Fibroblast of skin of left biceps (primary cell): ENCODE results near the gene FRYL.
"Not testable (repeated sequence)": the region's sequence is repeated elsewhere in the genome, so short reads cannot be mapped to it uniquely, and the experiment has no call there.

Experiments used
- DNase-seq, 2 experiments: peaks; one replicate each; pipeline ENCODE4 v3.0.0-alpha.2; 2013; ENCODE audit warnings: low read depth in 2 of 2

The FRYL gene

GRCh38 chr4:48664938-48665337 lies 115.1 kb downstream of the FRYL start:
- no peak for DNase-seq

- DNase-seq: no peak
Observed at GRCh38 chr4:48661391-48661790, 118.7 kb downstream of the FRYL start.

GRCh38 chr4:48660347-48660746 lies 119.7 kb downstream of the FRYL start:
- DNase-seq: no peak

DNA sequence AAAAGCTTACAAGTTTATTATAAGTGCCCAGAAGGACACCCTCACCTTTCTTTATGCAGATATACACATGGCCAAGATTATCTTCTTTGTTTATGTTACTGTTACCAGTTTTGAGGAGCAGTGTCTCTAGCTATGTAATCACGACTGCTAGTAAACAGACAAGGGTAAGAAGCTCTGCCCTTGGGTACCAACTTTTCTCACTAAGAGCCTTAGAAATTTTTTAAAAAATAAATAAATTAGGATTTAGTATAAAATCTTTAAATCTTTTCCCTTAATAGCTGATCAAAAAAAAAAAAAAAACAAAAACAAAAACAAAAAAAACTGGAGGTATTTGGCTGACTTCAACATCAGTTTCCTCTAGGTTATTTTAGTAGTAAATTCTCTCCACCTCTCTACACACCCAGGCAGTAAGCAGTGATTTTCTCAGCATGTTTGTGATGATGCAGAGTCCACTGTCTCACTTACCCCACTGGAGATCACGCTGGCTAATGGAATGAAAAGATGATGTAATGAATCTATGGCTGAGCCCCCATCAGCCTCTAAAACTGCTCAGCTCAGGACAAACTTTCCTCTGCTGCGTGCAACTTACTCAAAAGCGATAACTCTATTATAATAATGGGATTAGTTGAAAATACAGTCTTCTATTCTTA lies 125.9 kb downstream of the FRYL start:
- DNase-seq: no peak

DNA sequence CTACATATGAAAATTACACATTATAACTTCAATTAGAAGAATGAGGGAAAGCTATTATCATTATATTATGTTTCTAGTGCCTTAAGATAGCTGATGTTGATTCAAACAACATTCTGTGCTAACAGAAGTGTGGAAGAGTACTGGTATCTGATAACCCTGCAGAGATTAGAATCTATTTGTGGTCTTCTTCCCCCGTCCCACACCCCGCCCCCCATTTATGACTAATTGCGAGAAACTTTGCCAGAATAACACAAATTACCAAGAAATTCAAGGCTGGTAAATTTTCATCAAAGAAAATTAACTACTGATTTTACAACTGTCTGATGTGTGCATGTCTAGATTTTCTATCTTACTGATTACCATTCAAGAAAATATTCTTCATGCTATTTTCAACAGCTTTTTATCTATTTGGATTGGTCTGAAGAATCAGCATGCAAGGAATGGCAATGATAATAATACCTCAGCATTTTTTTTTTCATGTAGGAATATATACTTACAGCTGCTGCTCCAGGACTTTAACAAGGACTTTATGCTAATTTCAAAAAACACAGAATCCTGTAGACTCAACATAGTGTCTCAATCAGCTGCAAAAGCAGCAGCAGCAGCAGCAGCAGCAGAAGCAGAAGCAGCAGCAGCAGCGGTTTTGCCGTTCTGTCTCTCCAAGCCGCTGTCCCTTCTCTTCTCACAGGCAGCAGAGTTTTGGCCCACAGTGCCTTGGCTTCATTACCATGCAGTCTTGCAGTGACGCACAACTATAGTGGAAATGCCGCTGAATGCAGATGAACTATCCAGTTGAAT lies 126.7 kb downstream of the FRYL start:
- no peak for DNase-seq

DNA sequence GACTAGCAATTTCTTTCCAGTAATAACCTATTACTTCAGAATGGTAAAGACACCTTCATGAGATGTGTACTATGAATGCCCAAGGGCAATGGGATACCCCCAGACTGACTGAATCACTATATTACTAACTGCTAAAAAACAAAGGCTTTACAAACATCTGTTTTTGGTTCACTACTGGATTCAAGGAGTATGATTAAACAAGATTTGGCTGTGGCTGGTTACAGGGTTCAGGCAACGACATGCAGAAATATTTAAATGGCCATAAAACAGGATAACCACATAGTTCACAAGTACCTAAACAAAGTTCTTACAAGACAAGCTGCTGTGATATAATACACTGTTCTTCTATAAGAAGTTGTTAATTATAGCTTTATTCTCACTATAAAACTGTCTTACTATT lies 128.2 kb downstream of the FRYL start:
- peak; percentile 56 to 69 for DNase-seq

DNA sequence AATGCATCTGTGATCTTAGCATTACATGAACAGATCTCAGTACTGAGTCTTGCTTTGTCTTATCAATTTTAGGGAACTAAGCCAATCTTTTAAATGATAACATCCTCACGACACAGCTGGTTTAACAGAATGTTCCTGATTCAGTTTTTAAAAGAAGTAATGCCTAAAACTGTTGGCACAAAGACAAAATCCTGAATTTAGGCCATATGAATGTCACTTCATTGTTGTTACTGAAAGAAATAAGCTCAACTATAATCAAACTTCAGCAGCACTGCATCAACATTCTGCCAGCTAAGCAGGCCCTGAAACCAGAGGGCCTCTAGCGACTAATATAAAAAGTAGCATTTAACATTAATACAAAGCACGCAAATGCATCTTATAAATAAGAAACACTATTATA lies 130.6 kb downstream of the FRYL start:
- DNase-seq: no peak

- DNase-seq: no peak
Observed at GRCh38 chr4:48645225-48645794, 134.8 kb downstream of the FRYL start.

GRCh38 chr4:48642421-48643374 lies 137.4 kb downstream of the FRYL start:
- DNase-seq: no peak

DNA sequence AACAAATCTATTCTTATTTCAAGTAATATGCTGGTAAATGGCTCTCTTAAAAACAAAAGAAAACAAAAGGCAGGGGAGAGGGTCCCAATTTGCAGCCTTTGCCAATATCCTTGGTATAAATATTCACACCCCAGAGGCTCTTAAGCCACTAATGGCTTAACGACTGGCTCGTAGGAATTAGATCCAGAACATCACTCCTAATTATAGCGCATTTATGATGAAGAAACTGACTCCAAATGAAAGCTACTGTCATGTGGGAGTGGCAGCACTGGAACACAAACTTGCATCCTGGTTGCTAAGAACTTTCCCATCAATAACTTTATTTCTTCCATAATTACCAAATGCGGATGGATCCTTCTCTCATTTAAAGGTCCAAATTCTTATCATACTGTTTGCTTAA lies 138.7 kb downstream of the FRYL start:
- DNase-seq: no peak

DNA sequence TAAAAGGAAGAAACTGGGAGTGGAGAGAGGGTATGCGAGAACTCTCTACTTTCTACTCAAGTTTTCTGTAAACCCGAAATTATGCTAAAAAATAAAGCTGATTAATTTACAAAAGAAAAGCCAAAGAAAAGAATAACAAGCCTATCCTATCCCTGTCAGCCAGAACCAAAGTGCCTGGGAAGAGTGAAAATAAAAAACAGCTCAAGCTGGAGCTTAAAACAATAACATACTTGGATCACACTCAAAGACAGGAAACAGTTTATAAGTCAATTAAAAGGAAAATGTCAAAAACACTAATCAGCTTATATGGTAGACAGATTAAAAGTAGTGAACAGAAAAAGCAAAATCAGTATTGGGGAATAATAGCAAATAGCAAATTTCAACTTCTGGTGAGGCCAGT lies 139.4 kb downstream of the FRYL start:
- DNase-seq: no peak

GRCh38 chr4:48640225-48640624 lies 139.9 kb downstream of the FRYL start:
- DNase-seq: no peak

DNA sequence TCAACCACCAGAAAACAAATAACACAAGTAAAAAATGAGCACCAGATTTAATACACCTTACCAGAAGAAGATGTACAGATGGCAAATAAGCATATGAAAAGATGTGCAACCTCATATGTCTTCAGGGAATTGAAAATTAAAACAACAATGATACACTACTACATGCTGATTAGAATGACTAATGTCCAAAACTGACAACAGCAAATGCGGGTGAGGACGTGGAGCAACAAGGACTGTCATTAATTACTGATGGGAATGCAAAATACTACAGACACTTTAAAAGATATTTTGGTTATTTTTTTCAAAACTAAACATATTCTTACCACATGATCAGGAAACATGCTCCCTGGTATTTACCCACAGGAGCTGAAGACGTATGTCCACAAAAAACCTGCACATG lies 140.3 kb downstream of the FRYL start:
- no peak for DNase-seq

GRCh38 chr4:48638586-48638985 lies 141.5 kb downstream of the FRYL start:
- DNase-seq: not testable (repeated sequence)

- no peak for DNase-seq
Observed at GRCh38 chr4:48636911-48637310, 143.2 kb downstream of the FRYL start.

DNA sequence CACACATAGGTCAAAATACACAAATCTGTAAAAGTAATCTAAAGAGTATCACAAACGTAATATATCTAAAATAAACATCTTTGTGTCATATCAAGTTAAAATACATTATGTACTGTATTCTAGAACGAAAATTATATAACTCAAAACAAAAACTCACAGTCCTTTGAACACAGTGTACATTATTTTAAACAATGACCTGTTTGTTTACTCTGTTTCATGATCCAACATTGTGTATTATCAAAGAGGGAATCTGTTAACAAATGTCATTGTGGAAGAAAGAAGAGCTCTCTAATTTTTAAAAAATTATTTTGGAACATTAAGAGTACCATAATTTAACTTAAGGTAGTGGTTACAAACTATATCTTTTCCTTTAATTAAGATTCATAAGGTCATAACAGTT lies 144.1 kb downstream of the FRYL start:
- DNase-seq: no peak

GRCh38 chr4:48635310-48635709 lies 144.8 kb downstream of the FRYL start:
- DNase-seq: no peak

DNA sequence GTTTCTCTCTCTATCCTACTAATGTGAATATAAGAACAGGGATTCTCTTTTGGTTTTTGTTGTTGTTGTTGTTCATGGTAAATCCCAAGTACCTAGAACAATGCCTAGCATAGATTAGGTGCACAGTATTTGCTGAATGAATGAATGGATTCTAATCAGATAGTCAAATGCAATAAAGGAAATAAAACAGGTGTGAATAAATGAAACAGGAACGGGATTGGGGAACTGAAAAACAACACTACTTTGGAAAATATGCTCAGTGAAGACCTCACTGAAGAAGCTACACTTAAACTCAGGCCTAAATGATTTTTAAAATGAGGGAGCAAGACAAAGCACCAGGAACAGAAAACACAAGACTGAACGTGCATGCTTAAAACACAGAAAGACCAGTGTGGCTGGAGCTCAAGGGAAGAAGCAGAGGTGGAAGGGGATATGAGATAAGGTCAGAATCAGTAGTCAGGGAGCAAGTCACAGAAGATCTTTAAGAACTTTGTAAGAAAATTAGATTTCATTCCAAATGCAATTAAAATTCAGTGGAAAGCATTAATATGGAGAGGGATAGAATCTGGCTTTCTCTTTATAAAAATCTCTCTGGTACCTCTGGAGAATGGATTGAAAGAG lies 145.3 kb downstream of the FRYL start:
- no peak for DNase-seq

DNA sequence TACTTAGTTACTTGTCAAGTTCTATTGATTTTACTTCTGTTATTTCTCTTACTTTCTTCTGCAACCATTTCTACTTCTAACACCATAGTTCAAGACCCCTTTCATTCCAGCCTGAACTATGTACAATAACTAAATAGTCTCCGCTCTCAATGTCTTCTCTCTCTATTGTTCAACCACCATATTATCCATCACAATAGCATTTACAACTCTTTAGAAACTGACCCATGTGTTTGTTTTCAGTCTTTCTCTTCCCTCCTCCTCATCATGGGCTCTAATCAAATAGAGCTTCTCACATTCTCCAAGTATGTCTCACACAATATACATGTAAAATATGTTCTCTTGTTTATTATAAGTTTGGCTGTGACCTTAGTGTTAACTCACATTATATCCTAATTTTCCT lies 146.4 kb downstream of the FRYL start:
- no peak for DNase-seq

DNA sequence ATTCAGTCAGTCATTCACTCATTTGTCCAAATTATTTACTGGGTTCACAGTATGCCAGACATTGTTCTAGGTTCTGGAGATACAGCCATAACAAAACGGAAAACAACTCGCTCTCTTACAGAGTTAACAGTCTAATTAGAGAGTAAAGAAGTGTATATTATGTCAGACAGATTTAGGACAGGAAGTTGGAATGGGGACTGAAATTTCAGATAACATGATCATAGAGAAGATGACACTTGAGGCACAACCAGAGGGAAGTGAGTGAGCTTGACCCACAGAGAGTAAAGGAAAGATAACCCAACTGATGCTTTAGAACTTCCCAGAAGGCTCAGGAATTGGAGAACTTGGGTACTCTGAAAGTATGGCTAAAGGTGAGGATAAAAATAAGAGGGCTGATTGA lies 150.6 kb downstream of the FRYL start:
- DNase-seq: no peak

DNA sequence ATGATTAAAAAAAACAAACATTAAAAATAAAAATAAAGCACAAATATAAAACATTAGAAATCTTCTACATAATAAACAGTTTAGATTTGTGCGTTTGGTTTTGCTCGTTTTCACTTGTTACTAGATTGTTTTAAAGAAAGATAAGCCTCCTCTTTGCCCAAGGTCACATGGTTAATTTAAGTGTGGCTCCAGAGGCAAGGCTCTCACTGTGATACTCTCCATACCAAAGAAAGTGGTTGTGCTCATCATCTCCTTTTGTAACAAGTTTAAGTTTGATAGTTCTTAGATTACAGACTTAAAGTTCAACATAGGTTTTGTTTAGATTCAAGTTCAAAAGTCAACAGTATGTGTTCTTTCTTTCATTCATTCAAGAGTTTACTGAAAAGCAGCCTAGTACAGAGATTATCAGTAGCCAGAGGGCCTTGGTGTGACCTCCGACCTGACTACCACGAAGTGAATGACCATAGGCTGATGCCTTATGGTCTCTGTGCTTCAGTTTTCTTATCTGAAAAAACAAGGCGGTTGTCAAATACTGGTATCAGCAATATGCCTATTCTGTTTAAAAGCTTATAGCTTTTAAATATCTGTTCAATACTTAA lies 156.8 kb downstream of the FRYL start:
- DNase-seq: no peak
